GM19372 (cell line): Measurements from ENCODE around the gene USP47.
A peak's percentile ranks its signal among the peaks of the same experiment; 100 is the strongest.

Experiments used
- ATAC-seq: cut with Tn5 transposase; IDR thresholded peaks from one replicate; pipeline ENCODE4 v1.9.1; 2021; ENCODE audit warnings: mild to moderate bottlenecking, low read depth, moderate library complexity; ENCODE audit not compliant: unreplicated experiment

The USP47 gene

GRCh38 chr11:11841723-11842420 is at the start of gene USP47:
TSS of gene USP47 (plus strand) at chr11:11841972. CDS start at chr11:11842186, 214 bp downstream.
- peak; percentile 76 for ATAC-seq

DNA sequence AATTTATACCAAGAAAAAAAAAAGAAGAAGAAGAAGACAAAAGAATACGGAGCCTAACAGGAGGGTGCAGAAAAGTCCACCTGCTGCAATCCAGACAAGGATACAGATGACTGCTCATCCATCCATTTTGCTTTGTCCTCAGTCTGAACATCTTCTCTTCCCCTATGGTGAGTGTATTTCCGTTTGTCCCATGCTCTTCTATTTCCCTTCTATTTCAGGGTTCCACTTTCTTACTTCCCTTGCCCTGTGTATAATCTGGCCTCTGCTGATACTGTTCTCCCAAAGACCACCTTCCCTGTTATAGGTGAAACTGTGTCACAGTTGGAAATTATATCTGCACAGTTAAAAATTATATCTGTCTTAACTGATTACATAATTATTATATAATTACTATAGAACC is 48.7 kb upstream of the USP47 start:
- no peak for ATAC-seq

DNA sequence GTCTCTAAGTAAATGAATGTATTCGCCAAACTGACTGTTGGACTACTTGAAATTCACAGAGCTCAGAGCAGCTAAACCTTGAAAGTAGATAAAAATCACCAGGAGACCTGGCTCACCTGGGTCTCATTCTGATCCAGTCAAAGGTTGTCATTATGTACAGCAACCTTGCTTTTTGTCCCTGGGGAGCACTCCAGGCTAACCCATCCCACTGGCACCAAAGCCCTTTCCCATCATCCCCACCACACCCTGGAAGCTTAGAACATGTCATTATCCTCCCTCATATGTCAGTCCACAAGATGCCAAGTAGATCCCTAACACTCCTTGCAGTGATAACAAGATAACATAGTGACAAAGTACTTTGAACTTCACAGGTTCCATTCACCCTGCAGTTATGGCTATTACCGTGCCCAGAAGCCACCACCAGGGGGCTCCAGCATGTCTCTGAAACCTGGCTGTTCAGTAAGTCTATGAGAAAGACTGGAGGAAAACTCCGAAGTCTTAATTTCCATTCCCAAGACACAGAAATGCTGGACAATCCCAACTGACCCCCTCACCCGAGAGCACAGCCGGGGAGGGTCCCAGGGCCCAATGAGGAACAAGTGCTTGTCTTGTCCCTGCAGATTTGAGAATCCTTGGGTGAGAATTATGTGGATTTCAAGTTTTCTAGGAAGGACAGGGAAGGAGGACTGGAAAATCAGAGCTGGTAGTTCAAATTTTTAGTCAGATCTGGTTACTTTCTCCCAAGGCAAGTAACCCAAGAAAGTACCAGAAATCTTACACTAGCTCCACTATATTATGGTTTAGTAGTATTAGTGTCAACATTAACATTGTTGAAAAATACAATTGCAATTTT is 43.0 kb upstream of the USP47 start:
- ATAC-seq: peak; percentile 49

DNA sequence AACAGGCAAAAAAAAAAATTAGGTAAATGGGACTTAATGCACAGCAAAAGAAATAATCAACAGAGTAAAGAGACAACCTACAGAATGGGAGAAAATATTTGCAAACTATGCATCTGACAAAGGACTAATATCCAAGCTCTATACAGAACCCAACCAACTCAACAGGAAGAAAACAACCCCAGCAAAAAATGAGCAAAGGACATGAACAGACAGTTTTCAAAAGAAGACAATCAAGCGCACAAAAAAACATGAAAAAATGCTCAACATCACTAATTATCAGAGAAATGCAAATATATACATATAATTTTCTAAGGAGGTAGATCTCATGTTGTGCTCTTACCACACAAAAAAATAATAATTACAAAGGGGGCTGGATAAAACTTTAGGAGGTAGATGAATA is 36.5 kb upstream of the USP47 start:
- no peak for ATAC-seq

DNA sequence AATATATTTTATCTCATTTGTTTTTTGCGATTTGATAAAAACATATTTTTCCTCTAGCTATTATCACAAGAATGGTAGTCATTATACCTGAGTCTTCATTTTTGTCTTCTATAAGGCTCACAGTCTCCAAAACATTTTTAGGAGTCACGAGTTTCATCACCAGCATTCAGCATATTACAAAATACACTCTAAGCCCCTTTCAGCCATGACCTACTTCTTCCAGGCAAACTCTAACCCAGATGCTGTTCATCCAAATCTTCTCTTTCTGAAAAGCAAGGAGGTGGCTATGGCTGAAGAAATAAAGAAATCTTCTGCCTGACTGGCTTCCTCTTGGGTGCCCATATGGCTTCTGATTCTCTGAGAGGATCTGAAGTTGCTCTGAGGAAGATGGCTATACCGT is 35.7 kb upstream of the USP47 start:
- no peak for ATAC-seq

GRCh38 chr11:11806586-11806985 is 35.2 kb upstream of the USP47 start:
- no peak for ATAC-seq

DNA sequence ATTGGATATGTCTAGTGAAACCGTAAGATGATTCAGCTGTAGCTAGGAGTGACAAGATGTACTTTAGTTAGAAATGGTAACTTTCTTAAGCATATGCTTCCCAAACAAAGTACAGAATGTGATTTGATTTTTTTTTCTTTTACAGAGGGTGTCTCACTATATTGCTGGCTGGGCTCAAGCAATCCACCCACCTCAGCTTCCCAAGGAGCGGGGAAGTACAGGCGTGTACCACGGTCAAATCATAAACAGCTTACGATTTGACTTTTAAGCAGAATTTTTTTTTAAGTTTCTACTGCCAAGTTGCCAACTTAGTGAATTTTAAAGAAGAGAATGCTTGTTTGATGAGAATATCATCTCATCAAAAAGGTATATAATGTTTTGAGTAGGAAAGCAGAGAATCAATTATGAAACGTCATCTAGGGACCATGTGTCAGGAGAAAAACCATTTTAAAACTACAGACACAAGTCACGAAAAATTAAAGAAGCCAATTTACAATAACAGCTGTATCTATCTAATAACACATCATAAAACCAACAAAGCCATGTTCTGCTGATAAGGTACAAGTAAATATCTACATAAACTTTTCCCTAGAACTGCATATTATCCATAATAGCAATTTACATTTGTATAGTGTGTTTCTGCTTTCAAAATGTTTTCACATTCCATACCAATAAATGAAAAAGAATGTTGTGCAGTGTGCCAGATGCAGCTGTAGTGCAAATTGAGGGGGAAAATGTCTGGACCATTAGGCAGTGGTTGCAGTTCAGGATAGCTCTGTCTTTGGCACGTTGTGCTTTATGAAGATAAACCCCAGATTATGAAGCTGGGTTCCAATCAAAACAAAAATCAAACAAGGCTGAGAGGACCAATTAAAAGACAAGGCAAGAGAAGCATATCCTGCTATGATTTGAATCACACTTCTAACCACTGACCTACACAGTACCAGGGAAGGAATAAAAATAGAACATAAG is 33.7 kb upstream of the USP47 start:
- ATAC-seq: no peak

- no peak for ATAC-seq
Observed at GRCh38 chr11:11808992-11809615, 32.7 kb upstream of the USP47 start.

DNA sequence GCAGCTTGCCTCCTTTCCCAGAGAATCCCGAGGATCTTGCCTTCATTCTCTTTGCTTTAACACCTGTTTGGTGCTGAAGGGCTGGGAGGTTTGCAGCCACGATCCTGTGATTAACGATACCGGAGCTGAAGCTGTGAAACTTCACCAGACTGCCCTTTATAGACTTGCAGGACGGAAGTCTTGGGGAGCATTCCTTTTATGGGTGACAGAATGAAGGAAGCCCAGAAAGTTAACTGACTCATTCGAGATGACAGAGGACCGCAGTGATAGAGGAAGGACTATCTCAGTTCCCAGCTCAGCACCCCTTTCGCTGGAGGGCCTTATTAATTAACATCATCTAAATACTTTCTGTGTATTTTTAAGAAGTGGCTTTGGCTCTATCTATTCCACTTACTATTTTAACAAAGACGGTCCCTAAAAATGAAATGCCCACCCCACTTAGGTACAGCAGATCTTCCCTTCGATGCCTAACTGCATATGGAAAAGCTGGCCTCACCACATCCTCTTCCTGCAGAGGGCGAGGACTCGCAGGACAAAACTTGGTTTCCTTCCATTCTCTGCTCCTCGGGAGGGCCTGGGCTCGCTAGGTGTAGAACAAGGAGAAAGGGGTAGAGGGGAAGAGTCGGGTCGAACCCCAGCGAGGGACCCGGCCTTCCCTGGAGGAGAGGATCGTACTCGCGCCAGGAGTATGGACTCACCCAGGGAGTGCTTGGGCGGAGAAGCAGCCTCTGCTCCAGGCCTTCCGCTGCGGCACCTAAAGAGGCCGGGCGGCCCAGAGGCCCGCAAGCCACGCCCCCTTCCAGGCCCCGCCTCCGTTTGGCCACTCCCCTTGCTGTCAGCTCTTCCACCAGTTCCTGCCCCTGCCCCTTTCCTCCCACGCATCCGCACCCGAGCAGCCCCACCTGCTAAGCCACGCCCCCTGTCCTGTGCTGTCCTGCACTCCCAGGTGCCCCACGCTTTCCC is 30.7 kb upstream of the USP47 start:
- ATAC-seq: no peak

DNA sequence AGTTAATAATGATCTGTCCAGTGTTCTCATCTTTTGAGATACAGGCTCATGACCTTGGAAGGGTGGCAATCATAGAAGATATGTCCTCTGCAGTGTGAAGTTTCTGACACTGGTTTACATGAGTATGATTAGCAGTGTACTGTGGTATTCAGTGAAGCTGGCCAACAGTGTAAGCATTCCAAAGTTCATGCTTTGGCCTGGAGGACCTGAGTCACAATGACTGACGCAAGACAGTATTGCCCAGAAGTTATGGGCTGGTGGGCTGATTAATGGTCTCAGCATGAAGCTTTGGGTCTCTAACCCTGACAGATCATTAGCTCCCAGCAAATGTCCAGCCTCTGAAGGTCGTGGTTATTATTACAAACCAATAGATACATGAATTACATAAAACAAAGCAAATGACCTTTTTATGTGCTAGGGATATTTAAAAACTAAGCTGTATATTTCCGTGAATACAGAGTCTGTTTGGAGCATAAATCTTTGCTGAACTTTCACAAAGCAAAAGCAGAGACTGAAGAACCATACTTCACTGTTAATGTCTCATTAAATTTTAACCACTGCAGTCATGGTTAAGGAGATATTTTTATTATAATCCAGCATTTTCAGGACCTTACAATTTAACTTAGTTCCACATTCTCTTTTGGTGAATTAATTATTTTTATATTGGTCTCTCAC is 28.3 kb upstream of the USP47 start:
- no peak for ATAC-seq

GRCh38 chr11:11814614-11815452 is 26.9 kb upstream of the USP47 start:
- no peak for ATAC-seq

GRCh38 chr11:11816511-11817314 is 25.1 kb upstream of the USP47 start:
- ATAC-seq: no peak

GRCh38 chr11:11817957-11818356 is 23.8 kb upstream of the USP47 start:
- ATAC-seq: no peak

DNA sequence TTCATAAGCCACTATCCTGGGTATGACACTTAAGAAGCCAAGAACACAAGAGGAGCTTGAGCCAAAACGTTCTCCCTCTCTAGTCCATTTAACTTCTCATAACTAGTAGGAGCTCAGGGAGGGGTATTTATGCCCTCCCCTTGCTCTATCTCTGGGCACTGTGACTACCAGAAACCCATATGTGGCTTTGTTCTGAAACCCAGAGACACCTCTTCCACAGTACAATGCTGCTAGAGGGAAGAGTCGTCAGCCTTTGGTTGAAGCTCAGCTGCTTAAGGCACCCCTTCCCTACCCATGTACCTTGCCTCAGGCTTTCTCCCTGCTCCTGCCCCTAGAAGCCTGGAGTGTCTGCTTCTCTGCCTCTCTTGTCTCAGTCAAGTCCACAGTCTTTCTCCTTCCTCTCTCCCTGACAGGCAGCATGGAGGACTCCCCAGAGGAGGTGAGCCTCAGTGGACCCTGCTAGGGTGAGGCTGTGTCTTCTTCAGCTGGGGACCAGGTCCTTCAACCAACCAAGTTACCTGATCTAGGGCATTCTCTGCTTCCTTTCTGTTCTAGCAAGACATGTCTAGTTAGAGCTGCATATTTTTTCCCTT is 23.1 kb upstream of the USP47 start:
- ATAC-seq: no peak

DNA sequence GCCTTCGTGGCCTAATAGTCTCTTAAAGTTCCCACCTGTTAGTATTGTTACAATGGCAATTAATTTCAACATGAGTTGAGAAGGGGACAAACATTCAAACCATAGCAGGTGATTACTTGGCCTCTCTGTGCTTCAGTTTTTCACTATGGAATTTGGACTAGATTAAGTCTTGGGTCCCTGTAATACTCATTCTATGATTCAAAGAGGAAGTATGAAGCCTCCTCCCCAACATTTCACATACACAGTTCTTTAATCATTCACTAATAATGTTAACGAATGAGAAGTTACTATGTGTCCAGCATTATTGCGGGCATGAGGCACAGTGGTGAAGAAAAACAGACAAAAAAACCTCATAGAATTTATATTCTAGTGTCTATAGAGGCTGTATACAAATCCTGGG is 19.9 kb upstream of the USP47 start:
- ATAC-seq: no peak

- ATAC-seq: no peak
Observed at GRCh38 chr11:11822946-11823345, 18.8 kb upstream of the USP47 start.

- no peak for ATAC-seq
Observed at GRCh38 chr11:11826260-11826659, 15.5 kb upstream of the USP47 start.
